ENCODE measurements around the gene PRM3. TPM values are rescaled to one million over a fixed set of nuclear protein-coding genes. Genes with fewer than 3 reads are reported as not detected.
"Not testable (repeated sequence)": the region's sequence is repeated elsewhere in the genome, so short reads cannot be mapped to it uniquely, and the experiment has no call there.

Gene PRM3
- total RNA-seq, 2 experiments from 2014 or later, result not detected

- peaks cover 10% of the 10 kb centered on the region for H3K27me3 Mint-ChIP-seq
- H3K4me3 Mint-ChIP-seq, result no peak overlapping the region
- DNase-seq (no peak), ATAC-seq (no peak)
- CTCF ChIA-PET, result interaction anchor here (1.1 kb wide), 1 partner anchor 327 kb away, joined by 3 read pairs; no protein-coding TSS in a partner anchor
- intact Hi-C loops (cut with micrococcal nuclease), result no loop called here
- no peaks in the 10 kb centered on the region for H3K9me3 Mint-ChIP-seq
- H3K27ac Mint-ChIP-seq, result no peak overlapping the region
- no peaks in the 10 kb centered on the region for H3K36me3 Mint-ChIP-seq (ENCODE audit: low read depth)
- no peak for TF ChIP-seq CTCF (IDR thresholded peaks at IDR 0.05)
- peaks cover 24% of the 10 kb centered on the region for H3K4me1 Mint-ChIP-seq (ENCODE audit: low read depth)
- POLR2A ChIA-PET, result no interaction called here
These were observed 17.8 kb upstream of the PRM3 start for GRCh38 chr16:11291091-11291703.

GRCh38 chr16:11290102-11290893 is 16.9 kb upstream of the PRM3 start:
- ChIA-PET POLR2A (no interaction called here), CTCF (no interaction called here)
- TF ChIP-seq CTCF (IDR thresholded peaks at IDR 0.05), result no peak
- intact Hi-C loops (cut with micrococcal nuclease), result no loop called here
- Mint-ChIP-seq H3K9me3 (no peaks in the 10 kb centered on the region), H3K4me1 (ENCODE audit: low read depth) (peaks cover 32% of the 10 kb centered on the region), H3K4me3 (no peak overlapping the region), H3K27me3 (peaks cover 10% of the 10 kb centered on the region), H3K27ac (no peak overlapping the region), H3K36me3 (ENCODE audit: low read depth) (no peaks in the 10 kb centered on the region)
- ATAC-seq (no peak), DNase-seq (no peak)

GRCh38 chr16:11289696-11290095 is 16.3 kb upstream of the PRM3 start:
- POLR2A ChIA-PET; H3K36me3 Mint-ChIP-seq (ENCODE audit: low read depth); DNase-seq; H3K27me3 Mint-ChIP-seq; H3K27ac Mint-ChIP-seq; CTCF ChIA-PET; intact Hi-C loops (cut with micrococcal nuclease); ATAC-seq; H3K4me3 Mint-ChIP-seq; H3K9me3 Mint-ChIP-seq: not testable (repeated sequence)
- H3K4me1 Mint-ChIP-seq (ENCODE audit: low read depth), result peaks cover 31% of the 10 kb centered on the region

GRCh38 chr16:11289202-11289601 is 15.8 kb upstream of the PRM3 start:
- H3K36me3 Mint-ChIP-seq (ENCODE audit: low read depth), result no peaks in the 10 kb centered on the region
- POLR2A ChIA-PET, result interaction anchor here (1.0 kb wide), 1 partner anchor 59 kb away, joined by 3 read pairs; no protein-coding TSS in a partner anchor
- CTCF ChIA-PET, result no interaction called here
- no peak overlapping the region for H3K27ac Mint-ChIP-seq
- H3K4me3 Mint-ChIP-seq, result no peak overlapping the region
- no peaks in the 10 kb centered on the region for H3K9me3 Mint-ChIP-seq
- ATAC-seq (no peak), DNase-seq (no peak)
- no peak for TF ChIP-seq CTCF (IDR thresholded peaks at IDR 0.05)
- H3K4me1 Mint-ChIP-seq (ENCODE audit: low read depth), result peaks cover 31% of the 10 kb centered on the region
- intact Hi-C loops (cut with micrococcal nuclease), result no loop called here
- peaks cover 10% of the 10 kb centered on the region for H3K27me3 Mint-ChIP-seq

- H3K36me3 Mint-ChIP-seq (ENCODE audit: low read depth), result no peaks in the 10 kb centered on the region
- POLR2A ChIA-PET, result interaction anchor here (1.6 to 3.0 kb wide), 2 partner anchors 12 to 34 kb away, joined by 4 to 9 read pairs; no protein-coding TSS in a partner anchor
- H3K9me3 Mint-ChIP-seq, result no peaks in the 10 kb centered on the region
- intact Hi-C loops (cut with micrococcal nuclease), result no loop called here
- no peak overlapping the region for H3K4me3 Mint-ChIP-seq
- CTCF ChIA-PET, result interaction anchor here (1.2 to 1.5 kb wide), 3 partner anchors 12 to 71 kb away, joined by 3 to 5 read pairs (median 3); partner anchors contain the start of gene TNP2
- DNase-seq, result no peak
- no peak for TF ChIP-seq CTCF (IDR thresholded peaks at IDR 0.05)
- H3K27me3 Mint-ChIP-seq, result no peaks in the 10 kb centered on the region
- H3K4me1 Mint-ChIP-seq (ENCODE audit: low read depth), result peaks cover 20% of the 10 kb centered on the region
- ATAC-seq, result peak; percentile 72
- H3K27ac Mint-ChIP-seq, result peak overlapping the region; percentile 19
These were observed 12.4 kb upstream of the PRM3 start for GRCh38 chr16:11285842-11286241.

All from activated CD8-positive, alpha-beta T cell treated with anti-CD3 and anti-CD28 coated beads for 36 hours (primary cell).